HG02840 (cell line): ENCODE data around the gene PACS2.

Experiments used
- ATAC-seq: cut with Tn5 transposase; IDR thresholded peaks from one replicate; pipeline ENCODE4 v1.9.1; 2021; ENCODE audit warnings: mild to moderate bottlenecking, moderate library complexity, moderate number of reproducible peaks; ENCODE audit not compliant: unreplicated experiment, low FRiP score

PACS2 gene

DNA sequence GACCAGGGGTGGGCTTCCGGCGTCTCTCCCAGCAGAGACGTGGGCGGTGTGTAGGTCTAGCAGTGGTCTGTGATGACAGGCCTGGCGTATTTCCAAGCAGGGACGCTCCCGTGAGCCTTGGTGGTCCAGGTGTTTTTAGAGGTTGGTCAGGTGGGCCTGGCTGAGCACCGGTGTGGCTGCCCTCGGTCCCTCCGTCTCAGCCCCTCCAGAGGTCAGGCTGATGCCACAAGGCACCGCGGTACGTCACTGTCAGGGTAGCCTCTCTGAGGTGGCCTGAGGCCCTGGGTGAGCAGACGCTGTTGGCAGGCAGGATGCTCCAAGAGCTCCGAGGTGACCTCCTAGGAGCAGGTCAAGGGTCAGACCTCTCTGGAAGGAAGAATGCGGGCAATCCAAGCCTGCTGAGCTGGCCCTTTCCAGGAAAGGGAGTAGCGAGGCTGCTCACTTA lies 118.6 kb downstream of the PACS2 start:
- ATAC-seq = no peak

DNA sequence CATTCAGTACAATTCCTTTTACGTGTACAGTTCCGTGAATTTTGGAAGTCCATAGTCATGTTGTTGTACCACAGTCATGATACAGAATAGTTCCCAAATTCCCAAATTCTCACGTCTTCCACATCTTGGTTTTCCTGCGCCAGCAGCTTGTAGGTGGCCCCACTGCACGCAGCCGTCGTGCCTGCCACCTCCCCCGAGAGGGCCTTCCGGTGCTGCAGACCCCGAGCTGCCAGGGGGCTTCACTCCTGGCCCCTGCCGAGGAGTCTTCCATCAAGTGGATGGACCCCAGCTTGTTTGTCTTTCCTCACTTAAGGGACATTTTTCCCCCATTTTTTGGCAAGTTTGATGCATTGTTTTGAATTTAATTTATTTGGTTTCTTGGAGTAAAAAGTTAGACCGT lies 121.9 kb downstream of the PACS2 start:
- no peak for ATAC-seq

DNA sequence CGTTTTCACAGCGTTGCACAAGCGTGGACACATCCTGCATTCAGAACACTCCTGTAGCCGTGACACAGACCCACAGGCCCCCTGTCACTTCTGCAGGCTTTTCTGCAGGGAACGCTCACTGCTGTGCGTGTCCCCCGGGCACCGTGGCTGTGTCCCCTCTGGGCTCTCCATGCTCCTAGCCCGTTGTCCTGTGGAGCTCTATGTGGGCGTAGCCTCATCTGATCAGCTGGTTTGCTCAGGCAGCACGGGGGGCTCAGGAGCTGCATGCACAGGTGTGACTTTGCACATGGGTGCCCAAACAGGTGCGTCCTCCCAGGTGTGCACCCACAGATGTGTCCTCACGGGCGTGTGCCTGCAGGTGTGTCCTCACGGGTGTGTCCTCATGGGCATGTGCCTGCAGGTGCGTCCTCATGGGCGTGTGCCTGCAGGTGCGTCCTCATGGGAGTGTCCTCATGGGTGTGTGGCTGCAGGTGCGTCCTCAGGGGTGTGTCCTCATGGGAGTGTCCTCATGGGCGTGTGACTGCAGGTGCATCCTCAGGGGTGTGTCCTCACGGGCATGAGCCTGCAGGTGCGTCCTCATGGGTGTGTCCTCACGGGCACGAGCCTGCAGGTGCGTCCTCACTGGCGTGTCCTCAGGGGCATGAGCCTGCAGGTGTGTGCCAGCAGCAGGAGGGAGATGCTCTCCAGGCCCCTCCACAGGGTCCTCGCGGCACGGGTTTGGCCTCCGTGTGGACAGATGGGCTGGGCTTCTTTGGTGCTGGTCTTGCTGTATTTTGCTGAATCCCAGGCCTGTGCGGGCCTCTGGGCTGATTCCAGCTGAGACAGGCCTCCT lies 122.6 kb downstream of the PACS2 start:
- ATAC-seq = no peak

DNA sequence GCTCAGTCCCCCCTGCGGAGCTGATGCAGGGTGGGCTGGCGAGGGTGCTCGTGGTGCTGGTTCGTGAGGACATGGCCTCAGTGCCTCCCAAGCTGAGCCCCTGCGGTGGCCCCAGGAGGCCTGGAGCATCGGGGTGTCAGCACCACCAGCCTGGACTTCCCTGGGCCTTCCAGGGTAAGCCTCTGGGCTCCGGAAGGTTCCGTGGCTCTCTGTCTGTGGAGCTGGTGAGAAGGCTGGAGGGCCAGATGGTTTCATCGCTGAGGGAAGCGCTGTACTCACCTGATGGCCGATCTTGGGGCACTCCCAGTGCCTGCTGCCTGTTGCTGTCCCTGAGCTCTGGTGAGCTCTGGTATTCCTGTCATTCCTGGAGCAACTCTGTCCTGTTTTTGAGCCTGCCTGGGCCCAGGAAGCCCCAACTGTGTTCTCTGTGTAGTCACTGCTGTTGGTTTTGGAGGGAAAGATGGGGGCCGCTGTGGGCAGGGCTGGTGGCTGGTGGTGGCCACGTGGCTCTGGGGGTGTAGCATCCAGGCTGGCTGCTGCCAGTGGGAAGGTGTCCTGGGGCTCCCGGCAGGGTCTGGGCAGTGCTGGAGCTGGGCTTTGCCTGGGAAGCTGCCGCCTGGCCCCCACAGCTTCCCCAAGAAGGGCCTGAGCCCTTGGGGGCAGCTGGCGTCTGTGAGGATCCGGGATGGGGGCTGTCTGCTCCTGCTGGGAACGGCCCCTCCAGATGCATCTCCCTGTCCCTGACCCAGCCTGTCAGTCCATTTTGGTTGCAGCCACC lies 123.4 kb downstream of the PACS2 start:
- ATAC-seq = no peak

DNA sequence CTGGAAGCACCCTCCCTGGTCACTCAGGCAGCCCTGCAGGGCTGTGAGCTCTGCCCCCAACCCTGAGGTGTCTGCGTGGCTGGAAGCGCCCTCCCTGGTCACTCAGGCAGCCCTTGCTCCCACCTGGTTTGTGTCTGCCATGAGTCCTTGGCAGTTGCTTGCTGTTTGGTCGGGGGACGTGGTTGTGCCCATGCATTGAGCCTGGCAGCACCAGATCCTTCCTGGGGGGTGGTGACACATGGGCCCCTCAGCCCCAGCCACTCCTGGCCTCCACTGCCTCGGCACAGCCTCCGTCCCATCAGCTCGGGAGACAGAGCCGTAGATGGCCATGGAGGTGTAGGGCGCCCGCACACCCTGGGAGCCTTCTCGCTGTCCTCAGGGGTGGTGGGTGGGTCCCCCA lies 124.6 kb downstream of the PACS2 start:
- ATAC-seq = no peak

DNA sequence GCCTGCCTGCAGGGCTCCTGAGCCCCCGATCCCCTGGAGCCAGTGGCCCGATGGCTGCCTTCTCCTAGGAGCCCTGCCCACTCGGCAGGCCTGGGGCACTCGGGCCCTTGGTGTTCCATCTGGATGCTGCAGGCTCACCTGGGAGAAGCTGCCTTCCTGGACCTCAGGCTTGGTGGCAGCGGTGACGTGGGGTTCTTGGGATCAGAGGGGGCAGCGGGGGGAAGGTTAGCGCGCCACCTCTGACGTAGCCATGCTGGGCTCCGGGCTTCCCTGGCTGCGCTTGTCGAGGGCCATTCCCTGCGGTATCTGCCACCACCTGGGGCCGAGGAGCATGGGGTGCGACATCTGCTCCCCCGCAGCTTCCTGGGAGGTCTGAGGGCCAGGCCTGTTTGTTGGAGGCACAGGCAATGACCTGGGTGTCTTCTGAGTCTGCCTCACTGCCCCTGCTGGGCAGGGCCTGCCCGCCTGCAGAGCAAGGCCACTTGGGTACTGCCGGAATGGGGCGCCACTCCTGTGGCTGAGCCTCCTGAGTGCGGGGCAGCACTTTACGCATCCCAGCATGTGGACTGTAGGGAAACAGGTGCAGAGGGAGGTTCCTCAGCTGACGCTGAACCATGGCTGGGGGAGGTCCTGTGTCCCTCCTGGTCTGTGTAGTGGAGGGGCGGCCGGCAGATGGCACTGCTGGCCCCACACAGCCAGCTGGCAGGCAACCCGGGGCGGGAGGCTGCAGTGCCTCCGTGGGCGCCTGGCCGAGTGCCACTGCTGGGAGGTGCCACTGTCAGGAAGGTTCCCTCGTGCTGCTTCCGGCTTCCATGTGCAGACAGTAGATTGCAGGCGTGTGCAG lies 125.4 kb downstream of the PACS2 start:
- ATAC-seq = no peak

DNA sequence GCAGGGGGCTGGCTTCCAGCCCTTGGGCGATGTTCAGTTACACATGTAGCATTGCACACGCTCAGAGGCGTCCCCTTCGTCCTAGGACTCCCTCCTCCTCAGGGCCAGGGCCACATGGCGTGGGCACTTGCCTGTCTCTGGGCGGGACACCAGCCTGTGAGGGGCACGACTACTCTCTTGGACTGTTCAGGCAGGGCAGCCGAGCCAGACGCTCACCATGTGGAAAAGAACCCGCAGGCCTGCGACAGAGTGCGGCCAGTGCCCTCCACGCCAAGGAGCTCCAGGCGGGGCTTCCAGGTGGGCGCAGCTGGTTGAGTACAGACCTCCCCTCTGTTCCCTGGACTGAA lies 126.0 kb downstream of the PACS2 start:
- no peak for ATAC-seq

DNA sequence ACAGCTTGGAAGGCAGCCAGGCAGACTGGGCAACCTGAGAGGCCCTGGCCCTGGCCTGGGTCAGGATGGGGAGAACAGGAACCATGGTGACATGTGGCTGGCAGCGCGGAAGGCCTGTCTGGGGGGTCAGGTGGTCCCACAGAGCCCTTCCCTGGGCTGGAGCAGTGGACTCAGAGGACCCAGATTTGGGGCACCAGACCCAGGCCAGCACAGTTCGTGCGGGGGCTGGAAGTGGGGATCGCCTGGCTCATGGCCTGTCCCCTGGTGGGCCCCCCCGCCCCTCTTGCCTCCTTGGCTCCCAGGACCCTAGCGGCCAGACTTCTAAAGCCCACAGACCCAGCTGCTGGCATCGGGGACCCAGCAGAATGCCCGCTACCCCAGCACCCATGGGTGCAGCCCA lies 126.4 kb downstream of the PACS2 start:
- ATAC-seq = no peak

DNA sequence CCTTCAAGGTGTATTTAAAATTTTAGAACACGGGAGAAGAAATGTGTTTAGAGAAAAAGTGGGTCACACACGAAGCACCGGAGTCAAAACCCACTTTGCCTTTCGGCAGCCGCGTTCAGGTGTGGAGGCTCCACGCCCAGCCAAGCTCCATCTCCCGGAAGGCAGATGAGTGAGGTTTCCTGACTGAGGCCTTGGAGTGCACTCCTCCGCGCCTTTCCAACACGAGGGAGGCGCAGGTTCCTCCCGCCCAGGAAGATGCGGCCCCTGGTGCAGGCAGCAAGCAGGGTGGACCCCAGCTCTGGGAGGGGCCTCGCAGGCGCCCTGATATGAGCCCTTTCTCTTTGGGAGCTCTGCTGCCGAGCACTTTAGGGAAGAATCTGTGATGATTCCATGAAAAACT lies 127.6 kb downstream of the PACS2 start:
- ATAC-seq = no peak

DNA sequence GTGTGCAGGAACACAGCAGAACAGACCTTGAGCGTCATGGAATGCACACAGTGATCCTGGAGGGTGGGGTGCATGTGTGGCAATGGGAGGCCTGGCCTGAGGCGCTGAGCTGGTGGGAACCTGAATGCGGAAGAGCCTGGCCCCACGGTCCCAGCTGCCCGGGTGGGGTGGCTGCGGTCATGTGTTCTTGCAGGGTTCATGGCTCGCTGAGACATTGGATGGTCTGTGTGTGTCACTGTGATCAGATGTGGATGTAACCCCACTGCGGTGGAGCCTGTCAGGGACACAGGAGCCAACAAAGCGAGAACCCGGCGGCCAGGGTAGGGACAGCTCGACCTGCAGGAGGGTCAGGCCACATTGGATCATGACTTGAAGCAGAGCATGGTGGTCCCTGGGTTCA lies 128.3 kb downstream of the PACS2 start:
- no peak for ATAC-seq

DNA sequence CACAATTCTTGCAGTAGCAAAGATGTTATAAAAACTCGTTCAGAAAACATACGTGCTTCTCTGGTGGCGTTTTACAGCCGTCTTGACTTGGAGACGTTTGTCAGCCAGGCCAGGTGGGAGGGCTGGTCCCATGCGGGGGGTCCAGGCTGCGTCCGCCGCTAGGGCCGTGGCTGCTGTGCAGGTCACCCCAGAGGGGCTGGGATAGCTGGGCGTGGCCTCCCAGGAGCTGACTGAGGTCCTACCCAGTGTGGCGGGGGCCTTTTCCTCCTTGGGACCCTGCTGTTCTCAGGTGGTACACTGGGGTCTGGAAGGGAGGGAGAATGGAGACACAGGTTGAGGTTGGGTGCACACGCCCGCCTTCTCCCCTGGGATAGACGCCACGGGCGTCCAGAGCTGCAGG lies 130.3 kb downstream of the PACS2 start:
- no peak for ATAC-seq

DNA sequence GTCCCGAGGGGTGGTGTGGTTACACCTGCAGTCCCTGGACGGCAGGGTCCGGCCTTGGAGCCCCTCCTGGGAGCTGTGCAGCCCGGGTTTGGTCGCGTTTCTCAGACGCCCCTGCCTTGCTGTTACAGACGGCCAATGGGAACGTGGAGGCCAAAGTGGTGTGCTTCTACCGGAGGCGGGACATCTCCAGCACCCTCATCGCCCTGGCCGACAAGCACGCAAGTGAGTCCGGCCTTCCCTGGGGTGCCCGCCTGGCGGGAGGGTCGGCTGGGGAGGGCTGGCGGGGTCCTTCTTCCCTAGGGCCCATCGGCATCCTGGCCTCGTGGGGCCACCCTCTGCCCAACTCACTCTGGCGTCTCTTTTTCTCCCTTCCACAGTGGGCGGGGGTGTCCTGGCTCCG lies 130.7 kb downstream of the PACS2 start:
- no peak for ATAC-seq

DNA sequence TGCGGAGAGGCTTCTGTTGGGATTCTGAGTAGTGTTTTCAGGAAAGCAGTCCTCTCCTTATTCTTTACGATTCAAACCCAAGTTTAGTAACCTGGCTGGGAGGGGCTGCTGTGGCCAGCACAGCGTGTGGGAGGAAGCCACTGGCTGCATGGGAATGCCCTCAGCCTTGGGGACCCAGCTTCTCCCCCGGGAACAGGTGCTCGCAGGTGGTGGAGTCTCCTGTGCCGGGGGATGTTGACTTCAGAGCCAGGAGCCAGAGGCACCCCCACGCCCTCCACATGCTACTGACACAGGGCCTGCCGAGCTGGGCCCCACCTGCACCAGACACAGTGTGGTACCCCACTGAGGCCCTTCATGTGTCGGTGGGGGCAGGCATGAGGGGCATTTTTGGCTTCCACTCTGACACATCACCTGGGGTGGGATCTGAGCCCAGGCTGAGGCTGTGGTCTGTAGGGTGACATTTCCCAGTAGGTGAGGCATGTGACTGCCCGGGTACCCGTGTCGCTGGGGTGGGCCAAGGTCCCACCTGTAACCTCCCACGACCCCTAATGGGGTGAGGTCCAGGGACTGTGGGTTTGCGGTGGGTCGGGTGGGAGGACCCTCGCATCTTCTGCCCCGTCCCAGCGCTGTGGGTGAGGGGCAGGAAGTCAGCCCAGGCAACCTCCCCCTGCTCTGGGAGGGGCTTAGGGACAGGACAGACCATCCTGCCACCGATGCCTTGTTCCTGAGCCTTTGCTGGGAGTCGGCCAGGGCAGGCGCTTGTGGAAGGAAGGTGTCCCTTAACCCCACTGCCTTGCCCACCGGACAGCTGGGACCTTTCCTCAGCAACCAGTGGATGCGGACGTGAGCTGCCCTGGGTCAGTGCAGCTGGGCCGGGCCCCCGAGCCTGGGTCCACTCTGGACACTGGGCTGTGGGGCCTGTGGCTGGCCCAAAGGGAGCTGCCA lies 131.6 kb downstream of the PACS2 start:
- no peak for ATAC-seq

DNA sequence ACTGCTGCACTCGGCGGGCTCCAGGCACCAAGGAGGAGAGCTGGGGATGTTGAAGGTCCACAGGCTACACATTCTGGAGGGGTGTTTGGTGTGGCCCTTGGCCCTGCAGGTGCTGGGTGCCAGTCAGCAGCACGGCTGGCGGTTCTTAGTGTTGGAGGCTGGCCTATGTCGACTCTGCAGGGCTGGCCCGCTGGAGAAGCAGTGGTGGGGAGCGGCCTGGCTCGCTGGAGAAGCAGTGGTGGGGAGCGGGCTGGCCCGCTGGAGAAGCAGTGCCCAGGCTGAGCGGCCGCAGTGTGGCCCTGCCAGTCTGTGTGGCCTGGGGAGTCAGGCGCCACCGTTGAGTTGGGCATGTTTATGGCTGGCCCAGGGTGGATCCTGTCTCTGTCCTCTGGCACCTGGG lies 132.4 kb downstream of the PACS2 start:
- no peak for ATAC-seq
